IMR-90 (cell line): ENCODE measurements around the gene TMEM30A. TPM values are rescaled to one million over a fixed set of nuclear protein-coding genes. Genes with fewer than 3 reads are reported as not detected.

ENCODE experiments used
- ATAC-seq: fragments of 200-7000 bp; cut with Tn5 transposase; 2 replicates; pipeline ENCODE4 v1.9.1; 2020; ENCODE audit warnings: low read depth, mild to moderate bottlenecking, moderate library complexity
- BruUV-seq: library from RNA; stranded (reverse); fragments of 400-500 nt; replicated peaks from 2 replicates; lab custom pipeline; 2021; lab: Mats Ljungman, UMichigan
- CTCF ChIA-PET: fragments of 300-600 bp; formaldehyde crosslinking; extraction: SDS; loops from one replicate; lab custom pipeline; 2021; ENCODE audit warnings: antibody characterized with exemption; lab: Yijun Ruan, JAX
- POLR2A ChIA-PET: fragments of 300-600 bp; sonication (Branson Sonifier 250); formaldehyde crosslinking; loops from one replicate; lab custom pipeline; 2022; ENCODE audit warnings: antibody characterized with exemption; ENCODE audit not compliant: unreplicated experiment; lab: Charles Lee
- DNase-seq: peaks from one replicate; pipeline ENCODE4 v3.0.0; 2013
- H2AFZ ChIP-seq: replicated peaks from 2 replicates; pipeline ENCODE3; 2013; ENCODE audit warnings: low read length, mild to moderate bottlenecking; ENCODE audit not compliant: poor library complexity
- H2AK5ac ChIP-seq: 2 replicates; pipeline ENCODE4 v1.6.1; 2013; ENCODE audit warnings: low read depth, low read length, inconsistent platforms
- H2AK9ac ChIP-seq: replicated peaks from 2 replicates; pipeline ENCODE3; 2013; ENCODE audit warnings: mild to moderate bottlenecking, low read depth, low read length, moderate library complexity; ENCODE audit not compliant: poor library complexity
- H2BK120ac ChIP-seq: 2 replicates; pipeline ENCODE4 v1.6.1; 2013; ENCODE audit warnings: low read depth, low read length, inconsistent platforms
- H2BK15ac ChIP-seq: 3 replicates; pipeline ENCODE4 v1.6.1; 2013; ENCODE audit warnings: low read depth, low read length, inconsistent platforms
- H2BK20ac ChIP-seq: 2 replicates; pipeline ENCODE4 v1.6.1; 2013; ENCODE audit warnings: low read depth, mild to moderate bottlenecking, inconsistent platforms, low read length, moderate library complexity
- H2BK5ac ChIP-seq: 2 replicates; pipeline ENCODE4 v1.6.1; 2013; ENCODE audit warnings: mild to moderate bottlenecking, low read depth, low read length, inconsistent platforms; ENCODE audit not compliant: poor library complexity, severe bottlenecking
- H3K14ac ChIP-seq: replicated peaks from 2 replicates; pipeline ENCODE4 v1.6.1; 2013; ENCODE audit warnings: low read depth, low read length, inconsistent platforms
- H3K18ac ChIP-seq: 2 replicates; pipeline ENCODE4 v1.6.1; 2013; ENCODE audit warnings: low read depth, low read length, control low read depth
- H3K23ac ChIP-seq: 2 replicates; pipeline ENCODE4 v1.6.1; 2013; ENCODE audit warnings: low read depth, low read length, inconsistent platforms
- H3K27ac ChIP-seq: 2 replicates; pipeline ENCODE4 v1.5.1; 2013; ENCODE audit warnings: mild to moderate bottlenecking, control low read depth, low read length; ENCODE audit not compliant: insufficient read depth
- H3K27me3 ChIP-seq: 2 replicates; pipeline ENCODE4 v1.6.1; 2013; ENCODE audit warnings: low read length; ENCODE audit not compliant: control insufficient read depth, insufficient read depth
- H3K36me3 ChIP-seq: 2 replicates; pipeline ENCODE4 v1.6.1; 2013; ENCODE audit warnings: low read length, mixed read lengths; ENCODE audit not compliant: control insufficient read depth, insufficient read depth
- H3K4ac ChIP-seq: 2 replicates; pipeline ENCODE4 v1.6.1; 2013; ENCODE audit warnings: low read depth, low read length, inconsistent platforms
- H3K4me1 ChIP-seq: 2 replicates; pipeline ENCODE4 v1.6.1; 2013; ENCODE audit warnings: low read length, mixed read lengths; ENCODE audit not compliant: control insufficient read depth, insufficient read depth
- H3K4me2 ChIP-seq: 2 replicates; pipeline ENCODE4 v1.6.1; 2013; ENCODE audit warnings: low read depth, mild to moderate bottlenecking, control low read depth, low read length, moderate library complexity
- H3K4me3 ChIP-seq: 2 replicates; pipeline ENCODE4 v1.5.1; 2013; ENCODE audit warnings: low read depth, mild to moderate bottlenecking, control low read depth, low read length, moderate library complexity; ENCODE audit not compliant: insufficient read depth
- H3K56ac ChIP-seq: 2 replicates; pipeline ENCODE4 v1.6.1; 2013; ENCODE audit warnings: low read length, inconsistent platforms; ENCODE audit not compliant: insufficient read depth; ENCODE audit errors: extremely low read depth
- H3K79me1 ChIP-seq, 2 experiments: 2 replicates each; pipeline ENCODE4 v1.6.1; 2013; ENCODE audit warnings: low read length in 2 of 2, inconsistent platforms in 1 of 2, low read depth in 1 of 2
- H3K9ac ChIP-seq: 2 replicates; pipeline ENCODE4 v1.6.1; 2013; ENCODE audit warnings: low read depth, low read length, control low read depth
- H3K9me1 ChIP-seq: 2 replicates; pipeline ENCODE4 v1.6.1; 2013; ENCODE audit warnings: low read length, inconsistent platforms; ENCODE audit not compliant: insufficient read depth
- H3K9me3 ChIP-seq: 2 replicates; pipeline ENCODE4 v1.6.1; 2013; ENCODE audit warnings: low read length; ENCODE audit not compliant: control insufficient read depth, insufficient read depth
- H4K20me1 ChIP-seq: 2 replicates; pipeline ENCODE4 v1.6.1; 2013; ENCODE audit warnings: low read length, inconsistent platforms; ENCODE audit not compliant: insufficient read depth
- H4K5ac ChIP-seq: 2 replicates; pipeline ENCODE4 v1.6.1; 2013; ENCODE audit warnings: mild to moderate bottlenecking, low read depth, low read length, control low read depth
- H4K8ac ChIP-seq, 2 experiments: 2 replicates each; pipeline ENCODE4 v1.6.1; 2013; ENCODE audit warnings: low read depth in 2 of 2, low read length in 2 of 2, control low read depth in 1 of 2, inconsistent platforms in 1 of 2
- H4K91ac ChIP-seq: 2 replicates; pipeline ENCODE4 v1.6.1; 2013; ENCODE audit warnings: low read depth, low read length, inconsistent platforms; ENCODE audit not compliant: insufficient read depth
- BHLHE40 ChIP-seq: fragments of 150-350 bp; IDR thresholded peaks from 2 replicates; pipeline ENCODE4 v1.6.1; 2016; ENCODE audit warnings: mild to moderate bottlenecking, low read depth, low read length
- CEBPB ChIP-seq: IDR thresholded peaks from 2 replicates; pipeline ENCODE4 v1.6.1; 2012; ENCODE audit warnings: low read depth, low read length, improper control_type of control experiment
- CTCF ChIP-seq: conservative IDR thresholded peaks from 2 replicates; pipeline ENCODE4 v1.5.1; 2012; ENCODE audit warnings: mild to moderate bottlenecking, low read depth, low read length, improper control_type of control experiment
- MAFK ChIP-seq: IDR thresholded peaks from 2 replicates; pipeline ENCODE4 v1.6.1; 2012; ENCODE audit warnings: low read depth, low read length, improper control_type of control experiment
- MAZ ChIP-seq: IDR thresholded peaks from 2 replicates; pipeline ENCODE4 v1.6.1; 2012; ENCODE audit warnings: low read depth, mild to moderate bottlenecking, low read length, improper control_type of control experiment, moderate library complexity, borderline replicate concordance
- MXI1 ChIP-seq: IDR thresholded peaks from 2 replicates; pipeline ENCODE4 v1.6.1; 2012; ENCODE audit warnings: low read depth, mild to moderate bottlenecking, low read length, moderate library complexity, borderline replicate concordance
- NFE2L2 ChIP-seq: fragments of 150-350 bp; IDR thresholded peaks from 2 replicates; pipeline ENCODE4 v1.6.1; 2016; ENCODE audit warnings: low read depth, mild to moderate bottlenecking, low read length
- POLR2A ChIP-seq: IDR thresholded peaks from 2 replicates; pipeline ENCODE4 v1.6.1; 2012; ENCODE audit warnings: mild to moderate bottlenecking, low read depth, low read length
- RAD21 ChIP-seq: IDR thresholded peaks from 2 replicates; pipeline ENCODE4 v1.6.1; 2012; ENCODE audit warnings: low read length, improper control_type of control experiment
- RCOR1 ChIP-seq: IDR thresholded peaks from 2 replicates; pipeline ENCODE4 v1.6.1; 2012; ENCODE audit warnings: mild to moderate bottlenecking, low read length, improper control_type of control experiment; ENCODE audit not compliant: insufficient replicate concordance
- RFX5 ChIP-seq: IDR thresholded peaks from 2 replicates; pipeline ENCODE4 v1.8.0; 2012; ENCODE audit warnings: low read depth, mild to moderate bottlenecking, low read length, moderate library complexity
- SMC3 ChIP-seq: fragments of 150-350 bp; IDR thresholded peaks from 2 replicates; pipeline ENCODE4 v1.6.1; 2016; ENCODE audit warnings: low read depth, mild to moderate bottlenecking, antibody characterized with exemption, low read length, moderate library complexity
- WGBS, 2 experiments: methylation state at CpG; one replicate each; pipeline versions ENCODE4 v1.1.5 to v1.1.7; 2013; ENCODE audit warnings: missing lambda C conversion rate in 2 of 2; ENCODE audit not compliant: insufficient read length in 1 of 2; ENCODE audit errors: extremely low coverage in 2 of 2; 5-methylcytosine and 5-hydroxymethylcytosine counted together
- dilution Hi-C: fragments of 300-500 bp; cut with HindIII; formaldehyde crosslinking; loops from one replicate; pipeline ENCODE4 v1.14.3; 2018; ENCODE audit warnings: low sequenced_read_pairs; ENCODE audit not compliant: unreplicated experiment
- in situ Hi-C: fragments of 300-500 bp; cut with MboI; formaldehyde crosslinking; loops from 3 replicates; pipeline ENCODE4 v1.14.3; 2019; ENCODE audit warnings: low sequenced_read_pairs, inconsistent platforms, mixed read lengths
- intact Hi-C: fragments of 100-400 bp; cut with micrococcal nuclease; formaldehyde crosslinking; loops from 2 replicates; pipeline ENCODE4 v1.10.0; 2022
- polyA plus RNA-seq, 3 experiments: library from polyadenylated mRNA; depleted of rRNA; stranded (reverse); fragments of >200 nt; gene quantifications; 2 replicates each; pipeline ENCODE4 v1.2.3, GENCODE V29; 2012; ENCODE audit warnings: low replicate concordance in 1 of 3
- total RNA-seq: library from RNA; depleted of rRNA; stranded (reverse); fragments of >200 nt; gene quantifications from 2 replicates; pipeline ENCODE4 v1.2.3, GENCODE V29; 2012
- TF ChIP-seq, protein P1 (sequence below): fragments of 150-350 bp; IDR thresholded peaks from 2 replicates; pipeline ENCODE4 v1.6.1; 2016; ENCODE audit warnings: low read depth, mild to moderate bottlenecking, low read length, moderate library complexity, borderline replicate concordance
- TF ChIP-seq, protein P2 (sequence below): fragments of 150-350 bp; IDR thresholded peaks from 2 replicates; pipeline ENCODE4 v1.6.1; 2017; ENCODE audit warnings: mild to moderate bottlenecking, antibody characterized with exemption, low read length, low read depth

TMEM30A gene
- total and polyA plus RNA-seq, 2 of the 4 experiments (the other 2 are of a cell fraction) = 48.5 to 111 TPM

- no peak overlapping the region for H3K14ac ChIP-seq
- no peak overlapping the region for H3K27ac ChIP-seq
- no peak overlapping the region for H3K56ac ChIP-seq
- no peak overlapping the region for H2AK9ac ChIP-seq
- ATAC-seq = peak; percentile 30
- H3K9me3 ChIP-seq = no peaks in the 10 kb centered on the region
- H2BK5ac ChIP-seq = peak overlapping the region; percentile 42
- no peaks in the 10 kb centered on the region for H3K27me3 ChIP-seq
- no TSS peak for BruUV-seq
- H3K4me2 ChIP-seq = no peak overlapping the region
- H2BK20ac ChIP-seq = no peak overlapping the region
- no peaks in the 10 kb centered on the region; the same call in 1 of the 2 replicates for H3K9me1 ChIP-seq
- peaks cover 3% of the 10 kb centered on the region; the same call in 1 of the 2 replicates for H3K4me1 ChIP-seq
- peaks cover 7% of the 10 kb centered on the region; the same call in 1 of the 2 replicates for H4K20me1 ChIP-seq
- no peak overlapping the region for H3K18ac ChIP-seq
- in situ Hi-C loops = loop anchor here (10.0 kb wide), 1 partner anchor 272 kb away; no protein-coding TSS in a partner anchor
- no peak overlapping the region for H3K4me3 ChIP-seq
- peaks cover 19% of the 10 kb centered on the region for H3K36me3 ChIP-seq
- no peak overlapping the region for H2AFZ ChIP-seq
- H3K4ac ChIP-seq = no peak overlapping the region
- no peak overlapping the region for H2BK120ac ChIP-seq
- H2BK15ac ChIP-seq = no peak overlapping the region
- intact Hi-C loops = no loop called here
- POLR2A ChIA-PET = interaction anchor here (0.6 to 1.1 kb wide), 3 partner anchors 32 to 326 kb away, joined by 3 to 9 read pairs (median 3); no protein-coding TSS in a partner anchor
- H2AK5ac ChIP-seq = no peak overlapping the region
- peaks cover 19 to 45% of the 10 kb centered on the region in 2 experiments for H3K79me1 ChIP-seq
- no peak overlapping the region for H4K8ac ChIP-seq
- CTCF ChIA-PET = no interaction called here
- WGBS, 2 experiments = no CpG with 5 or more reads among the region's 4 CpGs
- TF ChIP-seq POLR2A (no peak), MXI1 (no peak), BHLHE40 (no peak), SMC3 (no peak), RFX5 (no peak), NFE2L2 (no peak), RAD21 (no peak), RCOR1 (no peak), CTCF (no peak), MAZ (no peak), CEBPB (no peak), MAFK (no peak)
- TF ChIP-seq, protein P1, sequence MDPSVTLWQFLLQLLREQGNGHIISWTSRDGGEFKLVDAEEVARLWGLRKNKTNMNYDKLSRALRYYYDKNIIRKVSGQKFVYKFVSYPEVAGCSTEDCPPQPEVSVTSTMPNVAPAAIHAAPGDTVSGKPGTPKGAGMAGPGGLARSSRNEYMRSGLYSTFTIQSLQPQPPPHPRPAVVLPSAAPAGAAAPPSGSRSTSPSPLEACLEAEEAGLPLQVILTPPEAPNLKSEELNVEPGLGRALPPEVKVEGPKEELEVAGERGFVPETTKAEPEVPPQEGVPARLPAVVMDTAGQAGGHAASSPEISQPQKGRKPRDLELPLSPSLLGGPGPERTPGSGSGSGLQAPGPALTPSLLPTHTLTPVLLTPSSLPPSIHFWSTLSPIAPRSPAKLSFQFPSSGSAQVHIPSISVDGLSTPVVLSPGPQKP = no peak
- TF ChIP-seq, protein P2, sequence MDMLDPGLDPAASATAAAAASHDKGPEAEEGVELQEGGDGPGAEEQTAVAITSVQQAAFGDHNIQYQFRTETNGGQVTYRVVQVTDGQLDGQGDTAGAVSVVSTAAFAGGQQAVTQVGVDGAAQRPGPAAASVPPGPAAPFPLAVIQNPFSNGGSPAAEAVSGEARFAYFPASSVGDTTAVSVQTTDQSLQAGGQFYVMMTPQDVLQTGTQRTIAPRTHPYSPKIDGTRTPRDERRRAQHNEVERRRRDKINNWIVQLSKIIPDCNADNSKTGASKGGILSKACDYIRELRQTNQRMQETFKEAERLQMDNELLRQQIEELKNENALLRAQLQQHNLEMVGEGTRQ = no peak
- dilution Hi-C loops = no loop called here
- H3K23ac ChIP-seq = no peak overlapping the region
- H4K5ac ChIP-seq = no peak overlapping the region
- no peak overlapping the region for H4K91ac ChIP-seq
- DNase-seq = no peak
- no peak overlapping the region for H3K9ac ChIP-seq
Measured at GRCh38 chr6:75262716-75263400, 21.7 kb downstream of the TMEM30A start.
